Measurements from ENCODE around the gene LENG9. TPM values are rescaled to one million over a fixed set of nuclear protein-coding genes. Genes with fewer than 3 reads are reported as not detected.

The LENG9 gene
- total RNA-seq, 1 experiment from 2014 or later: 5.1 TPM

DNA sequence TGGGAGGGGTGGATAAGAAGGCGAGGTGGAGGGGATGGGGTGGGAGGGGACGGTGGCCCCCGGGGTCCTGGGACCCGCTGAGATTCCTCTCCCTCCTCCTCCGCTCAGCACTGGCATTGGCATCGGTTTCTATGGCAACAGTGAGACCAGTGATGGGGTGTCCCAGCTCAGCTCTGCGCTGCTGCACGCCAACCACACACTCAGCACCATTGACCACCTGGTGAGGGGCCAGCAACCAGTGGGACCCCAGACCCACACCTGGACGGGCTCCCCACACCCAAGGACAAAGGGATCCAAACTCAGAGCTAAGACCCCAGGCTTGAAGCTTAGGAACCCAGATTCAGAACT, 42.4 kb downstream of the LENG9 start:
- BruUV-seq (replicated peaks): no TSS peak
- H3K27ac ChIP-seq (ENCODE audit: low read length): no peak overlapping the region
- TF ChIP-seq POLR2AphosphoS5 (IDR thresholded peaks at IDR 0.05; ENCODE audit: low read depth, low read length): no peak
- TF ChIP-seq TCF7L2 (IDR thresholded peaks at IDR 0.05; ENCODE audit: low read depth, low read length): no peak
- TF ChIP-seq SIN3A (IDR thresholded peaks at IDR 0.05; ENCODE audit: borderline replicate concordance, insufficient read depth, low read depth, low read length): no peak
- TF ChIP-seq, protein P1, sequence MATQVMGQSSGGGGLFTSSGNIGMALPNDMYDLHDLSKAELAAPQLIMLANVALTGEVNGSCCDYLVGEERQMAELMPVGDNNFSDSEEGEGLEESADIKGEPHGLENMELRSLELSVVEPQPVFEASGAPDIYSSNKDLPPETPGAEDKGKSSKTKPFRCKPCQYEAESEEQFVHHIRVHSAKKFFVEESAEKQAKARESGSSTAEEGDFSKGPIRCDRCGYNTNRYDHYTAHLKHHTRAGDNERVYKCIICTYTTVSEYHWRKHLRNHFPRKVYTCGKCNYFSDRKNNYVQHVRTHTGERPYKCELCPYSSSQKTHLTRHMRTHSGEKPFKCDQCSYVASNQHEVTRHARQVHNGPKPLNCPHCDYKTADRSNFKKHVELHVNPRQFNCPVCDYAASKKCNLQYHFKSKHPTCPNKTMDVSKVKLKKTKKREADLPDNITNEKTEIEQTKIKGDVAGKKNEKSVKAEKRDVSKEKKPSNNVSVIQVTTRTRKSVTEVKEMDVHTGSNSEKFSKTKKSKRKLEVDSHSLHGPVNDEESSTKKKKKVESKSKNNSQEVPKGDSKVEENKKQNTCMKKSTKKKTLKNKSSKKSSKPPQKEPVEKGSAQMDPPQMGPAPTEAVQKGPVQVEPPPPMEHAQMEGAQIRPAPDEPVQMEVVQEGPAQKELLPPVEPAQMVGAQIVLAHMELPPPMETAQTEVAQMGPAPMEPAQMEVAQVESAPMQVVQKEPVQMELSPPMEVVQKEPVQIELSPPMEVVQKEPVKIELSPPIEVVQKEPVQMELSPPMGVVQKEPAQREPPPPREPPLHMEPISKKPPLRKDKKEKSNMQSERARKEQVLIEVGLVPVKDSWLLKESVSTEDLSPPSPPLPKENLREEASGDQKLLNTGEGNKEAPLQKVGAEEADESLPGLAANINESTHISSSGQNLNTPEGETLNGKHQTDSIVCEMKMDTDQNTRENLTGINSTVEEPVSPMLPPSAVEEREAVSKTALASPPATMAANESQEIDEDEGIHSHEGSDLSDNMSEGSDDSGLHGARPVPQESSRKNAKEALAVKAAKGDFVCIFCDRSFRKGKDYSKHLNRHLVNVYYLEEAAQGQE (IDR thresholded peaks at IDR 0.05; ENCODE audit: insufficient read depth in 1 of 2, low read depth in 2 of 2, low read length in 1 of 2): no peak
- TF ChIP-seq, protein P2, sequence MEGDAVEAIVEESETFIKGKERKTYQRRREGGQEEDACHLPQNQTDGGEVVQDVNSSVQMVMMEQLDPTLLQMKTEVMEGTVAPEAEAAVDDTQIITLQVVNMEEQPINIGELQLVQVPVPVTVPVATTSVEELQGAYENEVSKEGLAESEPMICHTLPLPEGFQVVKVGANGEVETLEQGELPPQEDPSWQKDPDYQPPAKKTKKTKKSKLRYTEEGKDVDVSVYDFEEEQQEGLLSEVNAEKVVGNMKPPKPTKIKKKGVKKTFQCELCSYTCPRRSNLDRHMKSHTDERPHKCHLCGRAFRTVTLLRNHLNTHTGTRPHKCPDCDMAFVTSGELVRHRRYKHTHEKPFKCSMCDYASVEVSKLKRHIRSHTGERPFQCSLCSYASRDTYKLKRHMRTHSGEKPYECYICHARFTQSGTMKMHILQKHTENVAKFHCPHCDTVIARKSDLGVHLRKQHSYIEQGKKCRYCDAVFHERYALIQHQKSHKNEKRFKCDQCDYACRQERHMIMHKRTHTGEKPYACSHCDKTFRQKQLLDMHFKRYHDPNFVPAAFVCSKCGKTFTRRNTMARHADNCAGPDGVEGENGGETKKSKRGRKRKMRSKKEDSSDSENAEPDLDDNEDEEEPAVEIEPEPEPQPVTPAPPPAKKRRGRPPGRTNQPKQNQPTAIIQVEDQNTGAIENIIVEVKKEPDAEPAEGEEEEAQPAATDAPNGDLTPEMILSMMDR (IDR thresholded peaks at IDR 0.05): no peak
- intact Hi-C loops (cut with micrococcal nuclease; ENCODE audit: unreplicated experiment) (no loop called here), in situ Hi-C loops (cut with HindIII; ENCODE audit: low pct_unique_long_range_greater_than_20kb, low sequenced_read_pairs) (no loop called here)
- POLR2A ChIA-PET: no interaction called here
- DNase-seq (ENCODE audit: low read depth, low spot score) (no peak), ATAC-seq (no peak)
- no peaks in the 10 kb centered on the region for H3K36me3 ChIP-seq (ENCODE audit: control insufficient read depth, insufficient read depth, low read length)
- H3K27me3 ChIP-seq (ENCODE audit: control insufficient read depth, insufficient read depth, low read length): no peaks in the 10 kb centered on the region
- no peak overlapping the region for H3K4me3 ChIP-seq (ENCODE audit: low read depth in 2 of 2, low read length in 2 of 2)
- CTCF ChIA-PET: no interaction called here
- H3K4me1 ChIP-seq (ENCODE audit: control insufficient read depth, insufficient read depth, low read length): peaks cover 11% of the 10 kb centered on the region
- H3K9me3 ChIP-seq (ENCODE audit: control insufficient read depth, insufficient read depth, low read depth, low read length): no peaks in the 10 kb centered on the region

DNA sequence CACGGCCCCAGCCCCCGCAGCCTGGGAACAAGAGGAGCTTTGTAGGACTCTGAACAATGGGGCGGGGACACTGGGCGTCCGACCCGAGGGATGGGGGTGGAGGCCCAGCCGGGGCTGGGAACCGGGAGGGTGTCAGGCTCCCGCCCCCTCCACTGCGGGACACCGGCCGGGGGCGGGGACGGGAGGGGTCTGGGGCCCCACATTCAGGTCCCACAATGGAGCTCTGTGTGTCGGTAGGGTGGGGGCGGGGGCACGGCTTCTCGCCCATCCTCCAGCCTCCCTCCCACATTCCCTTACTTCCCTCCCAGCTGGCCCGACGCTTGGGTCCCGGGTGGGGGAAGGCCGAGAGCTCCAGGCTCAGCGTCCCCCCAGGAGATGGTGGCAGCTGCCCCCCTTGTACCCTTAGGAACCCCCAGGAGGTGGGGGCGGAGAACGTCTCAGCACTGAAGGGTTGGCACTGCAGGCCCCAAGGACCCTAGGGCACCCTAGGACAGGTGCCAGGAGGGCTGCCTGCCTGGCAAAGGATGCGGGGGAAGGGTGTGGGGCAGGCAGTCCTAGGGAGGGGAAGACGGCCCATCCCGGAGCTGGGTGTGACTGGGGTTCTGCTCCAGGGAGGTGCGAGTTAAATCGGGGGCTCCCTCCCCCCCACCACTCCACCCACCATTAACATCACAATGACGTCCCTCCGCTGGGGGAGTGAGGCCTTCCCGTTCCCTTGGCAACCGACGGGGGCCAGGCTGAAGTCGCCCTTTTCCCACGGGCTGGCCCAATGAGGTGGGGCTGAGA, 43.0 kb downstream of the LENG9 start:
- DNase-seq (ENCODE audit: low read depth, low spot score): no peak
- H3K27ac ChIP-seq (ENCODE audit: low read length): no peak overlapping the region; the same call in 1 of the 2 replicates
- ChIA-PET CTCF (interaction anchor here (0.6 kb wide), 1 partner anchor 245 kb away, joined by 3 read pairs; no protein-coding TSS in a partner anchor), POLR2A (interaction anchor here (0.6 kb wide), 3 partner anchors 20 to 803 kb away, joined by 3 to 8 read pairs (median 4); no protein-coding TSS in a partner anchor)
- no peaks in the 10 kb centered on the region for H3K27me3 ChIP-seq (ENCODE audit: control insufficient read depth, insufficient read depth, low read length)
- peaks cover 11% of the 10 kb centered on the region for H3K4me1 ChIP-seq (ENCODE audit: control insufficient read depth, insufficient read depth, low read length)
- H3K9me3 ChIP-seq (ENCODE audit: control insufficient read depth, insufficient read depth, low read depth, low read length): no peaks in the 10 kb centered on the region
- H3K4me3 ChIP-seq (ENCODE audit: low read depth in 2 of 2, low read length in 2 of 2): peak overlapping the region; percentile 2 to 29; a peak in 2 of 4 replicates
- in situ Hi-C loops (cut with HindIII; ENCODE audit: low pct_unique_long_range_greater_than_20kb, low sequenced_read_pairs) (no loop called here), intact Hi-C loops (cut with micrococcal nuclease; ENCODE audit: unreplicated experiment) (no loop called here)
- H3K36me3 ChIP-seq (ENCODE audit: control insufficient read depth, insufficient read depth, low read length): no peaks in the 10 kb centered on the region
- TF ChIP-seq POLR2AphosphoS5 (IDR thresholded peaks at IDR 0.05; ENCODE audit: low read depth, low read length) (no peak), TCF7L2 (IDR thresholded peaks at IDR 0.05; ENCODE audit: low read depth, low read length) (no peak)
- TF ChIP-seq, protein P2 (IDR thresholded peaks at IDR 0.05): no peak
- no TSS peak for BruUV-seq (replicated peaks)
- peak; percentile 24 for ATAC-seq

Measured in Panc1 (cell line).